Mucosa of descending colon (tissue), 3 donors: ENCODE data around the gene SH3RF3. TPM values are rescaled to one million over a fixed set of nuclear protein-coding genes. Genes with fewer than 3 reads are reported as not detected.

Experiments
- ATAC-seq: fragments of 200-7000 bp; cut with Tn5 transposase; one replicate; pipeline ENCODE4 v1.9.1; 2020; ENCODE audit warnings: mild to moderate bottlenecking, moderate library complexity
- DNase-seq, 3 donors: peaks; one replicate each; pipeline ENCODE4 v3.0.0-alpha.2; 2020
- H3K36me3 ChIP-seq: fragments of 200-600 bp; one replicate; pipeline ENCODE4 v1.8.0; 2021; ENCODE audit warnings: low read depth, mild to moderate bottlenecking
- H3K4me1 ChIP-seq: fragments of 200-600 bp; one replicate; pipeline ENCODE4 v1.8.0; 2021; ENCODE audit warnings: low read depth, mild to moderate bottlenecking
- H3K4me3 ChIP-seq: fragments of 200-600 bp; one replicate; pipeline ENCODE4 v1.8.0; 2021; ENCODE audit warnings: mild to moderate bottlenecking
- H3K9me3 ChIP-seq: fragments of 200-600 bp; one replicate; pipeline ENCODE4 v1.8.0; 2021; ENCODE audit warnings: mild to moderate bottlenecking
- CTCF ChIP-seq: fragments of 200-600 bp; IDR thresholded peaks from one replicate; pipeline ENCODE4 v1.8.0; 2022; ENCODE audit warnings: antibody characterized with exemption, mild to moderate bottlenecking
- intact Hi-C, 2 donors: fragments of 100-400 bp; cut with DNase I in 1 of 2; cut with micrococcal nuclease in 1 of 2; formaldehyde crosslinking; loops; one replicate each; pipeline versions ENCODE4 v1.11.0 to v1.11.1; 2022; cut with DNase I, micrococcal nuclease
- total RNA-seq, 3 donors: library from RNA; stranded (reverse); fragmentation: NEBNext Ultra II Directional in 2 of 3; extraction: Animal tissue kit (Norgen Biotek cat#: 25700) in 2 of 3; gene quantifications; one replicate each; pipeline versions ENCODE4 v1.2.1 to v1.2.4, GENCODE V29; 2021 to 2023
- donor health status: DM: no; HTN: no; CAD: no; lungs with moderate emphysema.
- donor health status: DM: no; HTN: no; CAD: no.
- donor health status: DM: no; HTN: yes; CAD: no.

The SH3RF3 gene
- total RNA-seq, 3 donors from 2014 or later: 1.9 to 3.7 (median 3.0) TPM

- H3K36me3 ChIP-seq: no peaks in the 10 kb centered on the region
- TF ChIP-seq CTCF: no peak
- no peaks in the 10 kb centered on the region for H3K9me3 ChIP-seq
- DNase-seq (no peak), ATAC-seq (no peak)
- H3K4me3 ChIP-seq: no peak overlapping the region
- intact Hi-C loops: no loop called here
- no peaks in the 10 kb centered on the region for H3K4me1 ChIP-seq
Observed at GRCh38 chr2:109148117-109148746, 19.2 kb downstream of the SH3RF3 start.

GRCh38 chr2:109148991-109149645 is 20.1 kb downstream of the SH3RF3 start:
- intact Hi-C loops: no loop called here
- Histone ChIP-seq H3K9me3 (no peaks in the 10 kb centered on the region), H3K4me1 (no peaks in the 10 kb centered on the region), H3K36me3 (no peaks in the 10 kb centered on the region), H3K4me3 (no peak overlapping the region)
- no peak for TF ChIP-seq CTCF
- ATAC-seq (no peak), DNase-seq (no peak)

- H3K36me3 ChIP-seq: no peaks in the 10 kb centered on the region
- intact Hi-C loops: no loop called here
- no peak overlapping the region for H3K4me3 ChIP-seq
- no peak for TF ChIP-seq CTCF
- no peaks in the 10 kb centered on the region for H3K9me3 ChIP-seq
- no peaks in the 10 kb centered on the region for H3K4me1 ChIP-seq
- DNase-seq: no peak
- no peak for ATAC-seq
Observed at GRCh38 chr2:109150559-109150958, 21.6 kb downstream of the SH3RF3 start.

- TF ChIP-seq CTCF: no peak
- no peak for ATAC-seq
- H3K4me3 ChIP-seq: no peak overlapping the region
- H3K4me1 ChIP-seq: peaks cover 3% of the 10 kb centered on the region
- H3K9me3 ChIP-seq: no peaks in the 10 kb centered on the region
- no peaks in the 10 kb centered on the region for H3K36me3 ChIP-seq
- no peak for DNase-seq
- intact Hi-C loops: no loop called here
Observed at GRCh38 chr2:109151519-109151918, 22.5 kb downstream of the SH3RF3 start.

GRCh38 chr2:109153005-109153784 is 24.2 kb downstream of the SH3RF3 start:
- ATAC-seq (no peak), DNase-seq (no peak)
- intact Hi-C loops: no loop called here
- no peak for TF ChIP-seq CTCF
- no peaks in the 10 kb centered on the region for H3K36me3 ChIP-seq
- no peak overlapping the region for H3K4me3 ChIP-seq
- H3K9me3 ChIP-seq: no peaks in the 10 kb centered on the region
- peaks cover 3% of the 10 kb centered on the region for H3K4me1 ChIP-seq
